GM10847 (cell line): ENCODE measurements around the gene TM4SF4.

Source experiments
- POLR2A ChIP-seq: IDR thresholded peaks from 2 replicates; pipeline ENCODE4 v1.6.1; 2011; ENCODE audit not compliant: insufficient read length; ENCODE audit errors: extremely low read depth

TM4SF4 gene

GRCh38 chr3:149474250-149474817, at the start of gene TM4SF4:
Gene TM4SF4 (plus strand): TSS chr3:149474697. CDS start chr3:149474878, 181 bp downstream.
- no peak for TF ChIP-seq POLR2A

GRCh38 chr3:149424918-149425317, 49.6 kb upstream of the TM4SF4 start:
- TF ChIP-seq POLR2A, result no peak

GRCh38 chr3:149426325-149426724, 48.2 kb upstream of the TM4SF4 start:
- no peak for TF ChIP-seq POLR2A

GRCh38 chr3:149428087-149428486, 46.4 kb upstream of the TM4SF4 start:
- TF ChIP-seq POLR2A, result no peak

- no peak for TF ChIP-seq POLR2A
Measured at GRCh38 chr3:149430216-149430615, 44.3 kb upstream of the TM4SF4 start.

GRCh38 chr3:149432149-149432548, 42.3 kb upstream of the TM4SF4 start:
- no peak for TF ChIP-seq POLR2A

GRCh38 chr3:149435996-149436885, 38.3 kb upstream of the TM4SF4 start:
- TF ChIP-seq POLR2A, result no peak

GRCh38 chr3:149437286-149437685, 37.2 kb upstream of the TM4SF4 start:
- TF ChIP-seq POLR2A, result no peak

- no peak for TF ChIP-seq POLR2A
Measured at GRCh38 chr3:149437710-149438109, 36.8 kb upstream of the TM4SF4 start.

GRCh38 chr3:149438981-149439380, 35.5 kb upstream of the TM4SF4 start:
- no peak for TF ChIP-seq POLR2A

- no peak for TF ChIP-seq POLR2A
Measured at GRCh38 chr3:149441642-149442041, 32.9 kb upstream of the TM4SF4 start.

- no peak for TF ChIP-seq POLR2A
Measured at GRCh38 chr3:149442043-149442442, 32.5 kb upstream of the TM4SF4 start.

- no peak for TF ChIP-seq POLR2A
Measured at GRCh38 chr3:149442851-149443544, 31.5 kb upstream of the TM4SF4 start.

GRCh38 chr3:149443545-149443912, 31.0 kb upstream of the TM4SF4 start:
- TF ChIP-seq POLR2A, result no peak

- TF ChIP-seq POLR2A, result no peak
Measured at GRCh38 chr3:149448331-149448831, 26.1 kb upstream of the TM4SF4 start.

- TF ChIP-seq POLR2A, result no peak
Measured at GRCh38 chr3:149449182-149449581, 25.3 kb upstream of the TM4SF4 start.

GRCh38 chr3:149449799-149450198, 24.7 kb upstream of the TM4SF4 start:
- TF ChIP-seq POLR2A, result no peak
